Mucosa of rectum (tissue), 2 donors: Measurements from ENCODE around the gene RASGRF2.
"Not testable (repeated sequence)": the region's sequence is repeated elsewhere in the genome, so short reads cannot be mapped to it uniquely, and the experiment has no call there.

Experiments
- H3K27ac ChIP-seq, 2 donors: one replicate each; pipeline ENCODE4 v1.7.0; 2013; ENCODE audit warnings: inconsistent platforms in 2 of 2, low read depth in 2 of 2, low read length in 2 of 2
- H3K27me3 ChIP-seq, 2 donors: one replicate each; pipeline ENCODE4 v1.7.0; 2013; ENCODE audit warnings: low read length in 2 of 2; ENCODE audit not compliant: control insufficient read depth in 2 of 2, insufficient read depth in 2 of 2
- H3K36me3 ChIP-seq, 2 donors: one replicate each; pipeline ENCODE4 v1.7.0; 2013; ENCODE audit warnings: low read length in 2 of 2; ENCODE audit not compliant: control insufficient read depth in 2 of 2, insufficient read depth in 2 of 2
- H3K4me1 ChIP-seq, 2 donors: one replicate each; pipeline ENCODE4 v1.7.0; 2013; ENCODE audit warnings: low read length in 2 of 2, mild to moderate bottlenecking in 1 of 2; ENCODE audit not compliant: control insufficient read depth in 2 of 2, insufficient read depth in 2 of 2
- H3K4me3 ChIP-seq, 2 donors: one replicate each; pipeline ENCODE4 v1.7.0; 2013; ENCODE audit warnings: low read length in 2 of 2
- H3K9ac ChIP-seq, 2 donors: one replicate each; pipeline ENCODE4 v1.7.0; 2013; ENCODE audit warnings: low read length in 2 of 2, low read depth in 1 of 2, mild to moderate bottlenecking in 1 of 2
- H3K9me3 ChIP-seq, 2 donors: one replicate each; pipeline ENCODE4 v1.7.0; 2013; ENCODE audit warnings: low read length in 2 of 2; ENCODE audit not compliant: control insufficient read depth in 2 of 2
- donor health status: healthy.
- donor health status: Normal muscosa, but diverticular disease.

RASGRF2 gene

DNA sequence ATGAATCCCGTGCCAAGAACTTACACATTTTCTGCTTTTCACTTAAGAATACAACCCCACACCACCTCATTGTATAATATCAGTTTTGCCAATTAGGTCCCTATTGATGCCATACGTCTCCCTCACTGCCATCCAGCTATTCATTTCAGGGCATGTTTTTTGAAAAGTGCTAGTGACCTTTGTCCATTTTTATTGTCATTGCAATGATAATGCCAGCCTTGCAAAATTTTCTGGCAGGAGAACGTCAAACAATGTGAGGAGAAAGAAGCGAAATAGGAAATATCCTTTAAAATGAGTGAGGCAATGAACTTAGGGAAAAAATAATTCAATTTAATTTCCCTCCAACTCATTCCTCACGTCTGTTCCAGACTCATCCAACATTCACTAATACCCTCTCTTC, 161.1 kb downstream of the RASGRF2 start:
- no peaks in the 10 kb centered on the region for H3K9me3 ChIP-seq
- no peak overlapping the region for H3K4me3 ChIP-seq
- no peak overlapping the region for H3K9ac ChIP-seq
- no peaks in the 10 kb centered on the region for H3K4me1 ChIP-seq
- no peaks in the 10 kb centered on the region for H3K36me3 ChIP-seq
- no peak overlapping the region for H3K27ac ChIP-seq
- no peaks in the 10 kb centered on the region for H3K27me3 ChIP-seq

DNA sequence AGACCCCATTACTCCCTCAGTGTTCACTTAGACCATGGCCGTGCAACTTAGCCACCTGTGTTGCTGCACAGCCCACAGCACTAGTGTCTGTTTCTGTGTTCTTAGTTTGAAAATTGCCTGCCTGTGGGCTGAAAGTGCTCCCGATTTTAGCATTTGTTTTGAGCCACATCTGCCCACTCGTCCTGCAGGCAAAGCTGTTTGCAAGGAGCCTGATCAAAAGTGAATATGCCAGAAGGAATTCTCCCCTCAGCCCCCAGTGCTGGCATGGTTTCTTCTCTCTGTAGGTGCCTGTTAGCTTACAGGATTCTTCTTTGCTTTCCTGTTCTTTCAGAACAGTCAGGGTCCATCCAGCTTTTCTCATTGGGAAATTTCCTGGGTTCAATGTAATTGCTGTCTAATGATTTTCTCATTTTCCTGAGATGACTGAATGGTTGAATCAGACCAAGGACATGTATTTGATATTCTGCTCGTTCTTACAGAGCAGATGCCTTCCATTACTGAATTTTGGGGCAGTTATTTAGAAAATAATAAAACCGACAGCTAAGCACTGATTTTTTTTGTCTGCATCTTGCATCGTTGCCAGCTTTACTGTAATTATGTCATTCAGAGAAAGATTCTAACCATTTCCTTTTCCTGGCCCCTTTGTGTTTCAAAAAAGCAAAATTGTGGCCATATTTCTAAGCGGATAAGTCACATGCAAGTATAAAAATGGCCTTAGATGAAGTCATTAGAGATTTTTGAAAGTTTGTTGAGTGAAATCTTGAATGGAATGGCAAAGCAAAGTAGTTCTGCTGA, 161.9 kb downstream of the RASGRF2 start:
- no peak overlapping the region for H3K27ac ChIP-seq
- H3K9ac ChIP-seq: no peak overlapping the region
- H3K9me3 ChIP-seq: no peaks in the 10 kb centered on the region
- H3K4me1 ChIP-seq: no peaks in the 10 kb centered on the region
- H3K4me3 ChIP-seq: no peak overlapping the region
- no peaks in the 10 kb centered on the region for H3K36me3 ChIP-seq
- H3K27me3 ChIP-seq: no peaks in the 10 kb centered on the region

DNA sequence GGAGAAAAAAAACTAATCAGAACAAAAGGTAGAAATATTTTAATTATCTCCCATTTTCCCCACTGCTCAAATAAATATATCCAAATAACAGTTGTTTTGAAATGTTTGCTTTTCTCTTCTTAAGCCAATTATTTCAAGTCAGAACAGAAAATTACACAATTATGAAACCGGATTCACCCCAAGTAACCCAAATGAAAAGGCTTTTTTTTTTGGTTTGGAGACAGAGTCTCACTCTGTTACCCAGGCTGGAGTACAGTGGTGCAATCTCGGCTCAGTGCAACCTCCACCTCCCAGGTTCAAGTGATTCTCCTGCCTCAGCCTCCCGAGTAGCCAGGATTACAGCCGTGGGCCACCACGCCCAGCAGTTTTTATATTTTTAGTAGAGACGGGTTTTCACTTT, 164.5 kb downstream of the RASGRF2 start:
- not testable (repeated sequence) for H3K27me3 ChIP-seq, H3K9me3 ChIP-seq, H3K36me3 ChIP-seq, H3K4me3 ChIP-seq, H3K27ac ChIP-seq, H3K4me1 ChIP-seq, H3K9ac ChIP-seq

DNA sequence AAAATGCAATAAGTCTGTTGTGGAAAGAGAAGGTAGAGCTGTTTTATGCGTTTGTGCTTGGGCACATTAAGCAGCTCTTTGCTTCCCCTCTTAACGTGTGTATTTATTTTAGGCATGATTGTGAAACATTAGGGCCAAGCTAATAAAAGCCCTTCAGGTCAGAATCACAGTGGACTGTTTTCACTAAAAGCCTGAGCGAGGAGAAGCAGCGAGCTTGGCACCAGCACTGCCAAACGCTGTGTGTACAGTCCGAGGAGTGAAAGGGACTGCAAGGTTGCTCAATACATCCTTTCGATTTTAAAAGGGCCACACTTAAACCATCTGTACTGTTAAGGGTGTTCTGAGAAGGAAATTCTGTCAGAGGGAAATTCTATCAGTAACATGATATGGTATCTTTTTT, 165.8 kb downstream of the RASGRF2 start:
- no peak overlapping the region for H3K9ac ChIP-seq
- H3K4me3 ChIP-seq: no peak overlapping the region

DNA sequence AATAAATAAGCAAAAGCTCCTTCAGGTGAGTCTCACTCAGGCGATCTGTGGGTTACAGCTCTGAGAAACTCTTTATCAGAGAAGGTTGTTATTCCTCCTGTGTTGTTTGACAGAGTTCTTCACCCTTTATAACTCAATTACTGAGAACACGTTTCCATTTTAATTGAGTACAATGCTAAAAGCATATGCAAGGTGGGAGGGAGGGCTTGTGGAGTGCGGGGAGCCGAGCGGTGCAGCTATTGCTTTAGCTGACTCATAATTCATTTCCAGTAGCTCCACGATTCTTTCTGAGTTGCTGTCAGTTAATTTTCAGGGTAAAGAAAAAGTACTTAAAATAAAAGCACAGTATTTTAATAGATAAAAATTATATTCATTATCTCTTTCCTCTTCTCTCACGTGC, 168.3 kb downstream of the RASGRF2 start:
- no peak overlapping the region for H3K4me3 ChIP-seq
- H3K9ac ChIP-seq: no peak overlapping the region
- no peaks in the 10 kb centered on the region for H3K27me3 ChIP-seq
- H3K27ac ChIP-seq: no peak overlapping the region
- no peaks in the 10 kb centered on the region for H3K9me3 ChIP-seq
- H3K4me1 ChIP-seq: no peaks in the 10 kb centered on the region
- H3K36me3 ChIP-seq: no peaks in the 10 kb centered on the region

More for the DNA sequence above, 165.8 kb downstream of the RASGRF2 start:
- Histone ChIP-seq H3K36me3 (no peaks in the 10 kb centered on the region), H3K9me3 (no peaks in the 10 kb centered on the region), H3K4me1 (no peaks in the 10 kb centered on the region), H3K27ac (no peak overlapping the region), H3K27me3 (no peaks in the 10 kb centered on the region)

GRCh38 chr5:81132381-81132780, 172.2 kb downstream of the RASGRF2 start:
- no peaks in the 10 kb centered on the region for H3K27me3 ChIP-seq
- no peaks in the 10 kb centered on the region for H3K36me3 ChIP-seq
- H3K9me3 ChIP-seq: no peaks in the 10 kb centered on the region
- H3K9ac ChIP-seq: no peak overlapping the region
- no peaks in the 10 kb centered on the region for H3K4me1 ChIP-seq
- H3K4me3 ChIP-seq: no peak overlapping the region
- no peak overlapping the region for H3K27ac ChIP-seq

GRCh38 chr5:81134066-81134465, 173.9 kb downstream of the RASGRF2 start:
- Histone ChIP-seq H3K9ac (no peak overlapping the region), H3K27me3 (no peaks in the 10 kb centered on the region), H3K9me3 (no peaks in the 10 kb centered on the region), H3K4me3 (no peak overlapping the region), H3K27ac (no peak overlapping the region), H3K36me3 (no peaks in the 10 kb centered on the region), H3K4me1 (no peaks in the 10 kb centered on the region)

DNA sequence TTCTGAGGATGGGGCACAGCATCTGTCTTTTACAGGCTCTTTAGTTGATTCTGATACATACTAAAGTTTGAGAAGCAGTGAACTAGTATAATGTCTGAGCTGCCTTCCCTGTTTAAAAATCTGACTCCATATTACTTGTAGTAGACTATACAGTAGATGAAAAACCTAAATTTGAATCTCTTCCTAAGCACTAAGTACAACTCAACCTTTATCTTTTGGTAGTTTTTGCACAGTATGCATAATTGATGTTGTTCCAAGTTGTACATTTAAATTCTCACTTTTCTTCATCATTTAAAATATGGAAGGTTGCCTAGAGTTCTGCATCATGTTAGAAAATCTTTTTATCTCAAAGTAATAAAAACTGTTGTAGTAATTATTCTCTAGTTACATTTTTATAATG, 174.4 kb downstream of the RASGRF2 start:
- Histone ChIP-seq H3K4me3 (no peak overlapping the region), H3K27me3 (no peaks in the 10 kb centered on the region), H3K27ac (no peak overlapping the region), H3K9me3 (no peaks in the 10 kb centered on the region), H3K36me3 (no peaks in the 10 kb centered on the region), H3K9ac (no peak overlapping the region), H3K4me1 (no peaks in the 10 kb centered on the region)

DNA sequence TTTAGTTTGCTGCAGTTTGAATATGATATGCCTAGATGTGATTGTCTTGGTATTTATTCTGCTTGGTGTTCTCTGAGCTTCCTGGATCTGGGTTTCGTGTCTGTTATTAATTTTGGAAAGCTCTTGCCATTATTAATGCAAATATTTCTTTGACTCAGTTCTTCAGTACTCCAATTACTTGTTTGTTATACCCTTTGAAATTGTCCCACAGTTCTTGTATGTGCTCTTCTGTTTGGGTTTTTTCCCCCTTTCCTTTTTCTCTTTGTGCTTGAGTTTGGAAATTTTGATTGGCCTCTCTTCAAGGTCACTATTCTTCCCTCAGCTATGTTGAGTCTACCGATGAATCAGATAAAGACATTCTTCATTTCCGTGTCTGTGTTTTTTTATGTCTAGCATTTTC, 176.4 kb downstream of the RASGRF2 start:
- Histone ChIP-seq H3K9ac (no peak overlapping the region), H3K4me1 (no peaks in the 10 kb centered on the region), H3K9me3 (no peaks in the 10 kb centered on the region), H3K36me3 (no peaks in the 10 kb centered on the region), H3K4me3 (no peak overlapping the region), H3K27ac (no peak overlapping the region), H3K27me3 (no peaks in the 10 kb centered on the region)

DNA sequence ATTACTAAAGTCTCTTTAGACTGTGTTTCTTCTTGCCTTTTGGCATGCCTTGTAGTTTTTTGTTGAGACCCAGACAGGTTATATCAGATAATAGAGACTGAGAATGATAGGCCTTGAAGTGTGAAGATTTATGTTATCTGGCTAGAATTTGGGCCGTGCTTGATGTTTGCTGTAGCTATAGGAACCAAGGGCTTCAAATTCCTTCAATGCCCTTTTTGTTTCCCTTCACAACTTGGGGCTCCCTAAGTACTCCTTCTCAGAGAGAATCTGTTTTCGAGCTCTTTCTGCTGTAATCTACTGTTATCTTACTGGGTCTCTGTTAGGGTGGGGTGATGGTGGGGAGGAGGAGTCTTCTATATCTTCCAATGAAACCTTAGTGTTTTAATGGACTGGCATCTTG, 177.7 kb downstream of the RASGRF2 start:
- no peak overlapping the region for H3K9ac ChIP-seq
- H3K27me3 ChIP-seq: no peaks in the 10 kb centered on the region
- H3K4me1 ChIP-seq: no peaks in the 10 kb centered on the region
- H3K36me3 ChIP-seq: no peaks in the 10 kb centered on the region
- no peak overlapping the region for H3K27ac ChIP-seq
- H3K9me3 ChIP-seq: no peaks in the 10 kb centered on the region
- no peak overlapping the region for H3K4me3 ChIP-seq
